Mesothelial cell of epicardium (in vitro differentiated cells): Measurements from ENCODE around the gene P2RX4. TPM values are rescaled to one million over a fixed set of nuclear protein-coding genes. Genes with fewer than 3 reads are reported as not detected.
"Not testable (repeated sequence)": the region's sequence is repeated elsewhere in the genome, so short reads cannot be mapped to it uniquely, and the experiment has no call there.

Source experiments
- DNase-seq, 2 experiments: peaks; one replicate each; pipeline ENCODE4 v3.0.0; 2021; ENCODE audit warnings: low spot score in 2 of 2; ENCODE audit not compliant: unreplicated experiment in 2 of 2
- H3K27ac Mint-ChIP-seq: 2 replicates; pipeline ENCODE4 v1.8.0; 2021; ENCODE audit warnings: mixed read lengths
- H3K27me3 Mint-ChIP-seq: 2 replicates; pipeline ENCODE4 v1.8.0; 2021; ENCODE audit warnings: low read depth, mixed read lengths
- H3K36me3 Mint-ChIP-seq: 2 replicates; pipeline ENCODE4 v1.8.0; 2021; ENCODE audit warnings: mixed read lengths
- H3K4me1 Mint-ChIP-seq: 2 replicates; pipeline ENCODE4 v1.8.0; 2021; ENCODE audit warnings: mixed read lengths
- H3K4me3 Mint-ChIP-seq: 2 replicates; pipeline ENCODE4 v1.8.0; 2021; ENCODE audit warnings: mild to moderate bottlenecking, moderate library complexity, mixed read lengths
- H3K9me3 Mint-ChIP-seq: 2 replicates; pipeline ENCODE4 v1.8.0; 2021; ENCODE audit warnings: mixed read lengths
- CTCF ChIP-seq: fragments of 200-600 bp; sonication (generic); IDR thresholded peaks from one replicate; pipeline ENCODE4 v1.5.0; 2021; ENCODE audit warnings: antibody characterized with exemption; ENCODE audit not compliant: unreplicated experiment
- total RNA-seq: library from RNA; stranded (reverse); gene quantifications from 3 replicates; pipeline ENCODE4 v1.2.1, GENCODE V29; 2021

Gene P2RX4
- total RNA-seq, 1 donor from 2014 or later = 19.3 TPM

GRCh38 chr12:121189619-121190155 lies 20.2 kb upstream of the P2RX4 start:
- H3K36me3 Mint-ChIP-seq = no peaks in the 10 kb centered on the region
- no peaks in the 10 kb centered on the region for H3K4me1 Mint-ChIP-seq
- H3K4me3 Mint-ChIP-seq = no peak overlapping the region
- no peak for DNase-seq
- peaks cover 7% of the 10 kb centered on the region for H3K9me3 Mint-ChIP-seq
- no peaks in the 10 kb centered on the region for H3K27me3 Mint-ChIP-seq
- no peak for TF ChIP-seq CTCF
- H3K27ac Mint-ChIP-seq = no peak overlapping the region

- H3K4me3 Mint-ChIP-seq = no peak overlapping the region
- no peaks in the 10 kb centered on the region for H3K4me1 Mint-ChIP-seq
- H3K36me3 Mint-ChIP-seq = no peaks in the 10 kb centered on the region
- H3K27ac Mint-ChIP-seq = peak overlapping the region; percentile 27
- no peak for TF ChIP-seq CTCF
- no peak for DNase-seq
- peaks cover 7% of the 10 kb centered on the region for H3K9me3 Mint-ChIP-seq
- no peaks in the 10 kb centered on the region for H3K27me3 Mint-ChIP-seq
These were observed 19.4 kb upstream of the P2RX4 start for GRCh38 chr12:121190523-121191031.

GRCh38 chr12:121191151-121191550 lies 18.8 kb upstream of the P2RX4 start:
- Mint-ChIP-seq H3K9me3 (peaks cover 5% of the 10 kb centered on the region), H3K4me3 (no peak overlapping the region), H3K4me1 (no peaks in the 10 kb centered on the region), H3K27me3 (no peaks in the 10 kb centered on the region), H3K36me3 (no peaks in the 10 kb centered on the region), H3K27ac (no peak overlapping the region)
- TF ChIP-seq CTCF = no peak
- DNase-seq = no peak

GRCh38 chr12:121196902-121197301 lies 13.0 kb upstream of the P2RX4 start:
- Mint-ChIP-seq H3K9me3 (no peaks in the 10 kb centered on the region), H3K4me3 (no peak overlapping the region), H3K27ac (no peak overlapping the region), H3K36me3 (no peaks in the 10 kb centered on the region), H3K4me1 (no peaks in the 10 kb centered on the region), H3K27me3 (no peaks in the 10 kb centered on the region)
- no peak for TF ChIP-seq CTCF
- DNase-seq = no peak

GRCh38 chr12:121198949-121199348 lies 11.0 kb upstream of the P2RX4 start:
- Mint-ChIP-seq H3K9me3 (no peaks in the 10 kb centered on the region), H3K4me1 (no peaks in the 10 kb centered on the region), H3K27ac (no peak overlapping the region), H3K4me3 (no peak overlapping the region), H3K27me3 (no peaks in the 10 kb centered on the region), H3K36me3 (no peaks in the 10 kb centered on the region)
- no peak for DNase-seq
- no peak for TF ChIP-seq CTCF

- H3K4me3 Mint-ChIP-seq, H3K27me3 Mint-ChIP-seq, DNase-seq, H3K4me1 Mint-ChIP-seq, H3K27ac Mint-ChIP-seq, H3K36me3 Mint-ChIP-seq, H3K9me3 Mint-ChIP-seq: not testable (repeated sequence)
These were observed 8.8 kb upstream of the P2RX4 start for GRCh38 chr12:121201140-121201539.
